Lower lobe of right lung (tissue), 2 donors: ENCODE data around the gene HSPBP1. TPM values are rescaled to one million over a fixed set of nuclear protein-coding genes. Genes with fewer than 3 reads are reported as not detected.

Experiments
- ATAC-seq, 2 donors: fragments of 200-7000 bp; cut with Tn5 transposase; one replicate each; pipeline ENCODE4 v1.9.1; 2020 to 2022; ENCODE audit warnings: mild to moderate bottlenecking in 2 of 2, moderate library complexity in 2 of 2
- DNase-seq: peaks from one replicate; pipeline ENCODE4 v3.0.0-alpha.2; 2020
- H3K27ac ChIP-seq: fragments of 200-600 bp; one replicate; pipeline ENCODE4 v1.8.0; 2022
- H3K27me3 ChIP-seq: fragments of 200-600 bp; one replicate; pipeline ENCODE4 v1.8.0; 2022; ENCODE audit warnings: low read depth
- H3K36me3 ChIP-seq: fragments of 200-600 bp; one replicate; pipeline ENCODE4 v1.8.0; 2022; ENCODE audit warnings: mild to moderate bottlenecking
- H3K4me1 ChIP-seq: fragments of 200-600 bp; one replicate; pipeline ENCODE4 v1.8.0; 2022
- H3K4me3 ChIP-seq: fragments of 200-600 bp; one replicate; pipeline ENCODE4 v1.8.0; 2022; ENCODE audit warnings: mild to moderate bottlenecking
- H3K9me3 ChIP-seq: fragments of 200-600 bp; one replicate; pipeline ENCODE4 v1.8.0; 2022
- CTCF ChIP-seq: fragments of 200-600 bp; IDR thresholded peaks from one replicate; pipeline ENCODE4 v1.8.0; 2022; ENCODE audit warnings: antibody characterized with exemption, mild to moderate bottlenecking
- intact Hi-C: fragments of 100-400 bp; cut with DNase I; formaldehyde crosslinking; loops from one replicate; pipeline ENCODE4 v1.11.0; 2022
- total RNA-seq: library from RNA; stranded (reverse); fragmentation: NEBNext Ultra II Directional; extraction: Animal tissue kit (Norgen Biotek cat#: 25700); gene quantifications from one replicate; pipeline ENCODE4 v1.2.1, GENCODE V29; 2021
- donor health status: DM: no; HTN: yes; CAD: no; lungs with severe emphysema.

HSPBP1 gene
- total RNA-seq, 1 donor from 2014 or later, result 23.9 TPM

GRCh38 chr19:55232986-55233385 lies 46.9 kb downstream of the HSPBP1 start:
- DNase-seq (no peak), ATAC-seq (no peak)
- H3K4me3 ChIP-seq, result no peak overlapping the region
- H3K4me1 ChIP-seq, result no peaks in the 10 kb centered on the region
- intact Hi-C loops, result no loop called here
- no peak for TF ChIP-seq CTCF
- no peaks in the 10 kb centered on the region for H3K9me3 ChIP-seq
- peaks cover 94% of the 10 kb centered on the region for H3K36me3 ChIP-seq
- no peaks in the 10 kb centered on the region for H3K27me3 ChIP-seq
- no peak overlapping the region for H3K27ac ChIP-seq

- H3K36me3 ChIP-seq, result peaks cover 94% of the 10 kb centered on the region
- TF ChIP-seq CTCF, result no peak
- ATAC-seq (no peak), DNase-seq (no peak)
- H3K27me3 ChIP-seq, result no peaks in the 10 kb centered on the region
- H3K9me3 ChIP-seq, result no peaks in the 10 kb centered on the region
- H3K4me1 ChIP-seq, result no peaks in the 10 kb centered on the region
- H3K27ac ChIP-seq, result no peak overlapping the region
- no peak overlapping the region for H3K4me3 ChIP-seq
- intact Hi-C loops, result no loop called here
These were observed 47.7 kb downstream of the HSPBP1 start for GRCh38 chr19:55232286-55232602.

GRCh38 chr19:55231391-55232285 lies 48.3 kb downstream of the HSPBP1 start:
- Histone ChIP-seq H3K4me3 (no peak overlapping the region), H3K36me3 (peaks cover 94% of the 10 kb centered on the region), H3K9me3 (no peaks in the 10 kb centered on the region), H3K4me1 (no peaks in the 10 kb centered on the region), H3K27ac (no peak overlapping the region), H3K27me3 (no peaks in the 10 kb centered on the region)
- TF ChIP-seq CTCF, result no peak
- intact Hi-C loops, result no loop called here
- no peak for DNase-seq
- no peak for ATAC-seq

GRCh38 chr19:55230780-55231179 lies 49.1 kb downstream of the HSPBP1 start:
- DNase-seq (no peak), ATAC-seq (no peak)
- no peak for TF ChIP-seq CTCF
- intact Hi-C loops, result no loop called here
- H3K27me3 ChIP-seq, result no peaks in the 10 kb centered on the region
- H3K36me3 ChIP-seq, result peaks cover 89% of the 10 kb centered on the region
- no peak overlapping the region for H3K27ac ChIP-seq
- no peak overlapping the region for H3K4me3 ChIP-seq
- no peaks in the 10 kb centered on the region for H3K4me1 ChIP-seq
- H3K9me3 ChIP-seq, result no peaks in the 10 kb centered on the region

GRCh38 chr19:55230329-55230728 lies 49.6 kb downstream of the HSPBP1 start:
- no peak overlapping the region for H3K27ac ChIP-seq
- no peak for TF ChIP-seq CTCF
- H3K4me1 ChIP-seq, result no peaks in the 10 kb centered on the region
- H3K27me3 ChIP-seq, result no peaks in the 10 kb centered on the region
- DNase-seq (no peak), ATAC-seq (no peak)
- peaks cover 88% of the 10 kb centered on the region for H3K36me3 ChIP-seq
- intact Hi-C loops, result no loop called here
- no peaks in the 10 kb centered on the region for H3K9me3 ChIP-seq
- no peak overlapping the region for H3K4me3 ChIP-seq
